ENCODE data around the gene SARDH. TPM values are rescaled to one million over a fixed set of nuclear protein-coding genes. Genes with fewer than 3 reads are reported as not detected.

Gene SARDH
- total RNA-seq, 2 experiments from 2014 or later: 17.7 to 18.5 TPM

DNA sequence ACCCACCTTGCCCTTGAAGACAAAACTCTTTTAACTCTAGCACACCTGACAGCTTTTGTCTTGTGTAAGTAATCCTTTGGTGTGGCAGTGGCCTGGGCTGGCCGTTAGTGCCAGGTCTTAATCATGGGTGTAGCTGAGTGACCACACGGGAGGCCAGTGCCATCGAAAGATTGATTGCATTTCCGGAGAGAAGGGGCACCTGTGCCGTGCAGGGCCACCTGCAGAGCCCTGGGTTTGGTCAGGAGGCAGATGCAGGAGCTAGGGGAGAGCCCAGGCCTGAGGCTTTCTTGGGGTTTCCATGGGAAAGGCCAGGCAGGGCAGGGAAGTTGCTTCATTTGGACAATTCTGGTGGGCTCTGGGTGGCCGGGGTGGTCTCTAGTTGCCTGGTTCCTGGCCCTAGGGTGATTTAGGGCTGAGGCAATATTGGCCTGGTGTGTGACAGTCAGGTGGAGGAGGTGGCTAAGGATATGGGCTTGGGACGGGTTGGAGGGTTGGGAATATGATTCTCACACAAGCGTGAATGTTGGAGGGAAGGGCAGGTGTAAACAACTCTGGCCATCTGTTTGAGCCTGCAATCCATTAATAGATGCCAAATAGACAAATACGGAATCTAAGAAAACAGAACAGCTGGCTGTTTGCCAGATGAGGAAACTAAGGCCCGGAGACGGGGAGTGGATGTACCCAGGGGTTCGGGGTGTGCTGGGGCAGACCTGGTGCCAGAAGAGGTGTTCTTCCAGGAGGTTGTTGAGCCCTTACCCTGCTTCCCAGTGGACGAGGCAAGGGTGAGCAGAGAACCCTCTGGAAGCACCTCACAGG is 97.4 kb downstream of the SARDH start:
- no peaks in the 10 kb centered on the region for H3K9me3 Mint-ChIP-seq
- Histone ChIP-seq H3K4me3 (ENCODE audit: low read length) (no peak overlapping the region), H3K27ac (ENCODE audit: low read depth in 1 of 2, low read length in 2 of 2) (no peak overlapping the region), H3K36me3 (ENCODE audit: insufficient read depth, low read length) (no peaks in the 10 kb centered on the region), H3K27me3 (ENCODE audit: control insufficient read depth in 1 of 2, insufficient read depth in 2 of 2, low read length in 2 of 2) (peaks cover 0 to 2% of the 10 kb centered on the region in 2 experiments), H3K4me1 (ENCODE audit: insufficient read depth, low read length) (no peaks in the 10 kb centered on the region), H3K9me3 (ENCODE audit: control insufficient read depth in 1 of 2, insufficient read depth in 1 of 2, low read length in 2 of 2) (no peaks in the 10 kb centered on the region)
- no peak for DNase-seq
- intact Hi-C loops (cut with DNase I, micrococcal nuclease): no loop called here
- TF ChIP-seq, protein P1, sequence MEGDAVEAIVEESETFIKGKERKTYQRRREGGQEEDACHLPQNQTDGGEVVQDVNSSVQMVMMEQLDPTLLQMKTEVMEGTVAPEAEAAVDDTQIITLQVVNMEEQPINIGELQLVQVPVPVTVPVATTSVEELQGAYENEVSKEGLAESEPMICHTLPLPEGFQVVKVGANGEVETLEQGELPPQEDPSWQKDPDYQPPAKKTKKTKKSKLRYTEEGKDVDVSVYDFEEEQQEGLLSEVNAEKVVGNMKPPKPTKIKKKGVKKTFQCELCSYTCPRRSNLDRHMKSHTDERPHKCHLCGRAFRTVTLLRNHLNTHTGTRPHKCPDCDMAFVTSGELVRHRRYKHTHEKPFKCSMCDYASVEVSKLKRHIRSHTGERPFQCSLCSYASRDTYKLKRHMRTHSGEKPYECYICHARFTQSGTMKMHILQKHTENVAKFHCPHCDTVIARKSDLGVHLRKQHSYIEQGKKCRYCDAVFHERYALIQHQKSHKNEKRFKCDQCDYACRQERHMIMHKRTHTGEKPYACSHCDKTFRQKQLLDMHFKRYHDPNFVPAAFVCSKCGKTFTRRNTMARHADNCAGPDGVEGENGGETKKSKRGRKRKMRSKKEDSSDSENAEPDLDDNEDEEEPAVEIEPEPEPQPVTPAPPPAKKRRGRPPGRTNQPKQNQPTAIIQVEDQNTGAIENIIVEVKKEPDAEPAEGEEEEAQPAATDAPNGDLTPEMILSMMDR (IDR thresholded peaks at IDR 0.05): no peak
- no peak overlapping the region for H3K27ac Mint-ChIP-seq
- ChIA-PET POLR2A (no interaction called here), CTCF (no interaction called here)
- H3K27me3 Mint-ChIP-seq: no peaks in the 10 kb centered on the region
- no peaks in the 10 kb centered on the region for H3K4me1 Mint-ChIP-seq (ENCODE audit: low read depth)
- H3K36me3 Mint-ChIP-seq (ENCODE audit: low read depth): no peaks in the 10 kb centered on the region
- no peak overlapping the region for H3K4me3 Mint-ChIP-seq
- no peak for ATAC-seq (ENCODE audit: poor library complexity)

DNA sequence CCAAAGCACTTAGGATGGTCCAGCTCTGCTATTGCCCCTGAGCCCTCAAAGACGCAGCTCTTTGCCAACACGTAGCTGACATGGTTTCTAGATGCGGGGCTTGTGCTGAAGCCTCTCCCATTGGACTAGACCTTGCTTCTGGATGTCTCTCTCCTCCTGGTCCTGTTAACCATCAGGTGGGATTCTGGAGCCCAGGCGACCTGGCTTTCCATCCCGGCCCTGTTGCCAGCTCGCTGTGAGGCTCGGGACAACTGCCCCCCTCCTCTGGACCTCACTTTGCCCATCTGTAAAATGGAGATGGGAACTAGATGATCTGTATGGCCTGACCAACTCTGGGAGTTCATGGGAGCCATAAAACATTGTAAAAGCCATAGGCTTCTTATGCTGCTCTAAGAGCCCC is 98.0 kb downstream of the SARDH start:
- H3K27me3 Mint-ChIP-seq: no peaks in the 10 kb centered on the region
- intact Hi-C loops (cut with DNase I, micrococcal nuclease): no loop called here
- no peak for DNase-seq
- H3K4me3 Mint-ChIP-seq: no peak overlapping the region
- ATAC-seq (ENCODE audit: poor library complexity): no peak
- no peaks in the 10 kb centered on the region for H3K4me1 ChIP-seq (ENCODE audit: insufficient read depth, low read length)
- CTCF ChIA-PET: no interaction called here
- TF ChIP-seq, protein P1 (IDR thresholded peaks at IDR 0.05): no peak
- POLR2A ChIA-PET: no interaction called here
- H3K36me3 ChIP-seq (ENCODE audit: insufficient read depth, low read length): no peaks in the 10 kb centered on the region
- no peaks in the 10 kb centered on the region for H3K9me3 ChIP-seq (ENCODE audit: control insufficient read depth in 1 of 2, insufficient read depth in 1 of 2, low read length in 2 of 2)
- peaks cover 0 to 2% of the 10 kb centered on the region in 2 experiments for H3K27me3 ChIP-seq (ENCODE audit: control insufficient read depth in 1 of 2, insufficient read depth in 2 of 2, low read length in 2 of 2)
- H3K27ac Mint-ChIP-seq: no peak overlapping the region
- no peaks in the 10 kb centered on the region for H3K36me3 Mint-ChIP-seq (ENCODE audit: low read depth)
- H3K27ac ChIP-seq (ENCODE audit: low read depth in 1 of 2, low read length in 2 of 2): no peak overlapping the region
- H3K4me3 ChIP-seq (ENCODE audit: low read length): no peak overlapping the region
- H3K9me3 Mint-ChIP-seq: no peaks in the 10 kb centered on the region
- H3K4me1 Mint-ChIP-seq (ENCODE audit: low read depth): no peaks in the 10 kb centered on the region

DNA sequence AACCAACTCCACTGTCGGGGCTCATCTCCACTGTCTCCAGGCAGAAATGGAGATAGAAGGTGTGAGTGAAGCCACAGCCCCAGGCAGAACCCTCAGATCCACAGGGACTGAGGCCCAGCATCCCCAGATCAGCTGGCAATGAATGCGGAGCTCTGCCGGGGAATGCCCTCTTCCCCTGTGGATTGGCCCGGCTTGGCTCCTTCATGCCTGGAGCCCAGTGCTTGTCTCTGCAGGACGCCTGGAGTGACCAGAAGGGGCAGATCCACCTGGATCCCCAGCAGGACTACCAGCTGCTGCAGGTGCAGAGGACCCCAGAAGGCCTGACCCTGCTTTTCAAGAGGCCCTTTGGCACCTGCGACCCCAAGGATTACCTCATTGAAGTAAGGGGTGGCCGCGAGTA is 98.5 kb downstream of the SARDH start:
- Histone ChIP-seq H3K4me1 (ENCODE audit: insufficient read depth, low read length) (no peaks in the 10 kb centered on the region), H3K36me3 (ENCODE audit: insufficient read depth, low read length) (no peaks in the 10 kb centered on the region), H3K27ac (ENCODE audit: low read depth in 1 of 2, low read length in 2 of 2) (no peak overlapping the region), H3K4me3 (ENCODE audit: low read length) (no peak overlapping the region), H3K9me3 (ENCODE audit: control insufficient read depth in 1 of 2, insufficient read depth in 1 of 2, low read length in 2 of 2) (no peaks in the 10 kb centered on the region), H3K27me3 (ENCODE audit: control insufficient read depth in 1 of 2, insufficient read depth in 2 of 2, low read length in 2 of 2) (no peaks in the 10 kb centered on the region)
- no peak overlapping the region for H3K27ac Mint-ChIP-seq
- ChIA-PET CTCF (no interaction called here), POLR2A (no interaction called here)
- no peaks in the 10 kb centered on the region for H3K27me3 Mint-ChIP-seq
- H3K9me3 Mint-ChIP-seq: no peaks in the 10 kb centered on the region
- intact Hi-C loops (cut with DNase I, micrococcal nuclease): no loop called here
- no peaks in the 10 kb centered on the region for H3K4me1 Mint-ChIP-seq (ENCODE audit: low read depth)
- H3K36me3 Mint-ChIP-seq (ENCODE audit: low read depth): no peaks in the 10 kb centered on the region
- TF ChIP-seq, protein P1 (IDR thresholded peaks at IDR 0.05): no peak
- no peak overlapping the region for H3K4me3 Mint-ChIP-seq
- DNase-seq: no peak
- no peak for ATAC-seq (ENCODE audit: poor library complexity)

All from CD4-positive, alpha-beta T cell (primary cell).